Activated CD4-positive, alpha-beta T cell treated with anti-CD3 and anti-CD28 coated beads for 48 hours (primary cell): ENCODE measurements around the gene MAML2.

Experiments used
- DNase-seq: peaks from one replicate; pipeline ENCODE4 v3.0.0-alpha.2; 2020

The MAML2 gene

DNA sequence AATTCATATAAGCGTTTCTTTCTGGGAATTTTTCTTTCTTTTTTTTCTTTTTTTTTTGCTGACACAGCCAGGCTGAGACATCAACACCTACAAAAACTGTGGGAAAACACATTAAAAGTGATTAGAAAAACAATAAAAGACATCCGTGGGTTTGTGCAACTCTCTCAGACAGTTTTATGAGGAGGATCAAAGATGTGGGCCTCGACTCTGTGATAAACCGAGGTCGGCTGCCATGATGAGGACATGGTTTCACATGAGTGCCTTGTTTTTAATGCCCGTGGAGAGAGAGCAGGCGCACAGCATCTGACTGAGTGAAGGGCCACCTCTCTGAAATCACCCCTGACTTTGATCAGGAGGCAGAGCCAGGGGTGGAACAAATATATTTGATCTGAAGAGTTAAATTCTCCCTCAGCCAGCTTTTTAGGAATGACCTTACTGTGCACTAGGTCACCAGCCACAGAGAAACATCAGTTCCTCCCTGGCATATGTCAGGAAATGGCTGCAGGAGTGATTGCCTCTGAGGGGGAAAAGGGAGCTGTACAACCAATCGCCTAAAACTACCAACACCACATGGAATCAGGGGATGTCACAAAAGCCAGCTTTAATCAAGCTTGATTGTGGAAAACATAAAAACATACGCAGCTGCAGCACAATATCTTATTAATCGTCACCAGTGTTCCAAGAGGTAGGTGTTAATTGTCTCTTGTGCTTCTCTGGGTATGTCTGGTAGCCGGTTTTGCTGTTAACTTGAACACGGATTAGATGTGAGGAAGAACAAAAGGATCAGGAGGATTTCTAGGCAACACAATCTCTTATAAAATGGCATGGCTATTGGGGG lies 164.7 kb downstream of the MAML2 start:
- no peak for DNase-seq

DNA sequence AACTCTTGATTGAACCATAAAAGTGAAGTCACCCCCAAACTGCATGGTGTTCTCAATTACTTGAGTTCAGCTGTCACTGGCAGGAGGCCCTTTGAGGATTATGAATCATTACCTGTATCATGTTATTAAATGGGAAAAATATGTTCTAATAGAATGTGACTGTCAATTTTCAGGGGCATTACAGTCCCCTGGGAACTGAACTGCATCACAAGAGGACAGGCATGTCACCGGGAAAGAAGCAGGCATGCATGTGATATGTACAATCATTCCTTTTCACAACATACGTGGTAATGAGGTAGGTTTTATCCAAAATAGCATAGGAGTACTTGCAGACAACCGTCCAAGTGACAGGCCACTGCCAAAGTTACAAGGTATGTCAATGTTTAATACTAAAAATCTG lies 165.8 kb downstream of the MAML2 start:
- no peak for DNase-seq

DNA sequence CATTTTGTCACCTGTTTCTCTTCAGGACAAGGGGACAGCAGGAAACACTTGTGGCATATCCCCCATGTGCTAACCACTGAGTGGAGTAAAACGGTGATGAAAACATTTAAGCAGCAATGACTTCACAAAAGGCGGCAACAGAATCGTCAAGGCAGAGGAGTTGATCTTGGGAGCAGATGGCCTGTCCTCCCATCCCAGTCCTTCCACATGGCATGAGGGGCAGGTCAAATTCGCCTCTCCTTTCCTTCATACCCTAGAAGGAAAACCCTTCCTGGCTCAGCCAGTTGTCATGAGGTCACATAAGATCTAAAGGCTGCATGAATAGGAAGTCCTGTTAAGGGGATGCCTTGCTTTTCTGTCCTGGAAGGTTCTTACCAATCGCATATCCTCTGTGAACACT lies 169.1 kb downstream of the MAML2 start:
- DNase-seq = no peak

DNA sequence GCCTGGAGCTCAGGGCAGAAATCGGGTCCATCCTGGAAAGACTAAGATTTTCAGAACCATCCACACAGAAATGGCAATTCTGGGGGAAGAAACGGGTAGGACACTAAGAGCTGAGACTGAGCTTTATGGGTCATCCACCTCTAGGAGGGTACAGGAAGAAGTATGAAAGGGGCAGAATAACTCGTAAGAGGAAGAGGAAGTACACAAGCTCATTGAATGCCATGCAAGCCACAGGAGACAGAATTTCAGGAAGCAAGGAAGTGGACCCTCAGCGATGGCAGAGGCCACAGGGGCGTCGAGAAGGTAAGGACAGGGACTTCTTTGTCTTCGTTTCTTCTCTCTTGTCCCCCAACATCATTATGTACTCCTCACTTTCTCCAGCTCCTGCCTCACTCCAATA lies 169.6 kb downstream of the MAML2 start:
- DNase-seq = no peak

DNA sequence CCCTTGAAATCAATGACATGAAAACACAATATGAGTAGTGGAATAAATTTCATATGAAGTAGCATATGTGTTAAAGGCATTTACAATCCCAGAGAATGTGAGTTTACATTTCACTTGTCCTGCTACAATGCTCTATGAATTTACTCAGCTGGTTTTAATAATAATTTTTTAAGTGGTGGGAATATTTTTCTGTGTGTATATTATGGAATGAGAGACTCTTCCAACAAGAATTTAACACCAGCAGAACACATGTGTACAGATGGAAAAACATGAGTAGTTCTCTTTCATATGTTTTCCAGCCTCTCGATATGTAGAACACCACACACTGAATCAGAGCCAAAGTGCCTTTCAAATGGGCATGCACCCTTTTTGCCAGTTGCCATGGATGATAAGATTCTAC lies 170.4 kb downstream of the MAML2 start:
- DNase-seq = no peak

DNA sequence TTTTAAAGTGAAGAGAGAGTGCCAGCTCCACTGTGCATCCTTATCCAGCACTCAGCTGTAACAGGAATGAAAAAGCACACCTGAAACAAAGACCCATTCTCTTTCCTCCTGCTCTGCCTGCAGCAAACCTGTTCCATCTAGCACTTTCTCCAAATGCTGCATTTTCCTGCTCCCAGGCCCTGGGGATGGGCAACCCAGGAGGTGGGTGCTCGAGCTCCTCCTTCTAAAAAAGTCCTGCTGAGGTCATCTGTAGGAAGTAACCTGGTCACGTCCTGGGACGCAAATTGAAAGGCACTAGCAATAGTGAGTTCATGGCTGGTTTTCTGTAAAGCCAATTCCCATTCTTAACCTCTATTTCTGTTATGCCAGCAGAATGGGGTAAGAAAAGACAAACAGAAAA lies 173.7 kb downstream of the MAML2 start:
- DNase-seq = no peak

DNA sequence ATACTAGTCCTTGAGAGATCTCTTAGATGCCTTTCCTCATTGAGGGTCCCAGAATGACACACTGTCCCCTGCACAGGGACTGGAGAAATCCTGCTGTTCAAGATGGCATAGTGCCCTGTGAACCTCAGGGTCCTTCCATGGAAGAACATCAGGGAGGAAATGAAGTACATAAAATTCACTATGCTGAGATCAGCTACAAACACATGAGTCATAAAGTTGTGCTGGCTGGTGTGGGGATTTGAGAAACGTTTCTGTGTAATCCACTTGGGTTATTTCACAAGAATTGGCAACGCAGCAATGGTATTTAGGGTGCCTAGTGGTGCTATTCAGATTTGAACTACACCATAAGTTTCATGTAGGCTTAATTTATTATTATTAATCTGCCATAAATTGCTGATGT lies 174.4 kb downstream of the MAML2 start:
- peak; percentile 35 for DNase-seq

DNA sequence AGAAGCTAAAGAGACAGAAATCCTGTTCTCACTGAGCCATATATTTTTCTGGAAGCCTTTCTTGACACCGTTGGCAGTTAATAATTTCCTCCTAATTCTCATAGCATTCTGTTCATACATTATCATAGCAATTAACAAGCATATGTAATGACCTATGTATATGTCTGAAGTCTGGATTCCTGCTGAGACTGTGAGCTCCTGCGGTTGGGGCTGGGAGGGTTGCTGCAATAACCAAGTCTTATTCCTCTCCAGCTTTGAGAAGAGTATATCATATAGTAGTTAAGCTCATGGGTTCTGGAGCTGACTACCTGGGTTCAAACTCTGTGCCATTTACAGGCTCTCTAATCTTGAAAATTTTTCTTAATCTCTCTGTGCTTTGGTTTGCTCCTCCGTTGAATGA lies 175.2 kb downstream of the MAML2 start:
- no peak for DNase-seq

DNA sequence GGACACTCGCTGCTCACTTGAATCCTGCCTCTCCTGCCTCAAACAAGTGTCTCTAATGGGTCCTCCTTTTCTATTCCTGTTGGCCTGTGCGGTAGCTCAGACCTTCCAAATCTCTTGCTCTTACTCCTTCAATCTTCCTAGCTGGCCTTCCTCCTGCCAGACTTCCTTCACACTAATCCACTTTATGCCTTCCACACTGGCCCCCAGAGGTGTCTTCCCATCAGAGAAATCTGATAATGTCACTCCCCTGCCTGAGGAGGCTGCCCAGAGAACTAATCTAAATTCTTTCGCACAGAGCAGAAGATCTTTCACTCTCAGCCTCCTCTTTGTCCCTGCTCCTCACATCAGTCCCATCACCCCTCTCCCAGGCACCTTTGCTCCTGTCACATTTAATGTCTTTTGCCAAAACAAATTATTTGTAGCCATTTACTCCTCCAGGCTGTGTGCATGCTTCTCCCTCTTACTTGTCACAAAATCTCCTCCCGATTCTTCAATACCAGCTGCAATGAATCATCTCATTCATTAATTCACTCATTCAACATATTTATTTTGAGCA lies 175.7 kb downstream of the MAML2 start:
- no peak for DNase-seq

DNA sequence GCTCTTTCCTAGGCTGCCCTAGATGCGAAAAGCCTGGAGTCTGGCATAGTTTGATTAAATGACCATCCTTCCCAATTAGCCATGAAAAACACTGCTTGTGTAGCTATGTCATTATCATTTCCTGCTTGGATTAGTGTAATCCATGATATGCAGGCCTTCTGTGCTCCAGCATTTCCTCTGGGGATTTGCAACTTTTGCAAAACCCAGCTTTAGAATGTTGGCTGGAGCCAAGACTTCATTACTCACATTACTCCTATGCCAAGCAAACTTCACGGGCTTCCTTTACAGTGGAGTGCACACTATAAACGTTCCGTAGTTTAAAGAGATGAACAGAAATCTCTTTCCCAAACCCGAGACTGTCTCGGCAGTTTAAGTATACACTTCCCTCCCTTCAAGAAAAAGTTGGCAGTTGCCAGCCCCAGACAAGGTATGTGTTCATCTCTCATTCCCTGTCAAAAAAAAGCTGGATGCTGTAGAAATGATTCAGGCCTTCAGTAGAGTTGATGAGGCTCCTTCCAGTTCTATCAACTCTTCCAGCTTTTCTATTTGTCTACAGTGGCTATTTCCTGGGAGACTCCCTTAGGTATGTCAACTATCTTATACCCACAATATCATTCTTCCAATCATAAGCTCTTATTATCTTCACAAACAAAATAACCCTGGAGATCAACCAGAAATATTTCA lies 180.0 kb downstream of the MAML2 start:
- no peak for DNase-seq

DNA sequence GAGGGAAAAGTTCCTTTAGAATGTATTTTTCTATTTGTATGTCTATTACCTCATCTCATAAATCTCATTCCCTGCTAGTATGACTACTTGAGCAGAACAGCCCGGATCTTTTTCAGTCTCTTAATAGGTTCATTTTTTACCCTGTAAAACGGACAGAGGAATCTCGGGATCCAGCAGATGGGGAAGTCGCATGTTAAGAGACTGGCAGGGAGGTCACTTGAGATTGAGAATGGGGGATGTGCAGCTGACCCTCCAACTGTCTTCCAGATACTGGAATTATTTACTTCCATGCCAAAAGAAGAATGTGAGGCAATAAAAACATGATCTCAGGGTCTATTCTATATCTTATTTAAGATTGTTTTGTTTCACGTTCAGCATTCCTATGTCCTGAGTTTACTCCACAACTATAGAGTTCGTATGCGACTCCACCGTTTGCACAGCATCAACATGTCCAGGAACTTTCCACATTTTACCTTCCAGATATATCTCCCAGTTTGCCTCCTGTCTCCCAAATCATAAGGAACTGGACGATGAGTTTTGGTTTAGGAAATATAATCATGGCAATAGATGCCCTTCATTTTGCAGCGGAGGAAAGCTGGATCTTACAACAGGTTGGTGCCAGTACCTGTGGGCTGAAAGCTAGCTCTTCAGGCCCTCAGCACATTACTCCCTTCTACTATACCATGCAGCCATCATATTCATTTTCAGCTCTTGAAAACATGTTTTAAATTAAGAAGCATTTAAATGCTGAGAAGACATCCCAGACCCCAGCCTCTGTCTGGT lies 181.5 kb downstream of the MAML2 start:
- DNase-seq = no peak

DNA sequence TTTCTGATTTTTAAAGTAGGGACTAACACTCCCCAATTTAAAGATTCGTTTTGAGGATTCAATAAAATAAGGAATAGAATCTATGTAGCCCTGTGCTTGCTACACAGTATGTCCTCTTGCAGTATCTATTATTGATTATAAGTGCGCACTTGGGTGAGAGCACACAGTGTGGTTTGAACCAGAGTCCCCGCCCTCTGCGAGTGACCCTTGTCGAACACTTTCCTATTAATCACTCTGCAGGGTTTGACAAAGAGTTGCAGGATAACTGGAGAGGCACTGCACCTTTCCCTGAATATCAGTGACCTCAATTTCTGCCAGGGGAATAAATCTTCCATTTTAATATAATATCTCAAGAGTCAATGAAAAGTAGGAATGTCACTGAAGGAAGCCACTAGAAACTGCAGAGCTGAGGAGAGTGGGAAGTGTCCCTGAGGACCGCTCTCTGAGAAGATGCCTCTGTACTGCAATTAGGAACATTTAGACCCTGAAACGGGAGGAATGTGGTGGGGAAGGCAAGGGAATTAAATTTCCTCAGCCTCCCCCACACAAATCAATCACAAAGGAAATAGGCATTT lies 182.2 kb downstream of the MAML2 start:
- no peak for DNase-seq

DNA sequence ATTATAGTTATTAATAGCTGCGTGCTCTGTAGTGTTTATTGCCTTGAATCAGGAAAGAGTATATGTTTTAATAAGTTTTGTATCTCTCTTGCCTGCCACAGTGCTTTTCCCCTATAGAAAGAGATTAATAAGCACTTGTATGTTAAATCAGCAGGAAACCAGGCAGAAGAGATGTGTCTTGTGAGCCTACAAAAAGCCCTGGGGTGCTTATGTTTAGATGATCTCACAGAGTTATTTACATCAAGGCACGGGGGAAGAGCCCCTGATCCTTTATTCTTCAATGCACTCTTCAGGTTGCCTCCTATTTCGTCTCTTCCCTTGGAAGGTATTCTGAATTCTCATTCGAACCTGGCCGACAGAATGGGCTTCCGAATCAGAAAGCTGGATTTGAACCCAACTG lies 183.0 kb downstream of the MAML2 start:
- no peak for DNase-seq

DNA sequence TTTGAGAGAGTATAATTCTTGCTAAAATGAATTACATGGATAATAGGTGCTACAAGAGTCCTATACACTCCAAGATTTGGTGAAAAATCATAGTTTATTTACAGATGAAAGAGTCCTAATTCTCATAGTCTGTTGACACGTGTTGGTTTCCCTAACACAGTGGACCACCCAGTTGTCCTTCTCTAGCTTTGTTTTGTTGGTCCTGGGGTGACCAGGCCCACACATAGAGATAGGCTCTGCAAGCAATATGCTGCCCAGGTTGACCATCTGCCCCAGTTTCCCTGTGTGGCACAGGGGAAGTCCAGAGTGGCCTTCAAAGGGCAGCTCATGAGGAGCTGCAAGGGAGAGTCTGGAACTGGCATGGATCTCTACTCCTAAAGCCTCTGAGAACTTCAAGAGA lies 184.9 kb downstream of the MAML2 start:
- DNase-seq = no peak

DNA sequence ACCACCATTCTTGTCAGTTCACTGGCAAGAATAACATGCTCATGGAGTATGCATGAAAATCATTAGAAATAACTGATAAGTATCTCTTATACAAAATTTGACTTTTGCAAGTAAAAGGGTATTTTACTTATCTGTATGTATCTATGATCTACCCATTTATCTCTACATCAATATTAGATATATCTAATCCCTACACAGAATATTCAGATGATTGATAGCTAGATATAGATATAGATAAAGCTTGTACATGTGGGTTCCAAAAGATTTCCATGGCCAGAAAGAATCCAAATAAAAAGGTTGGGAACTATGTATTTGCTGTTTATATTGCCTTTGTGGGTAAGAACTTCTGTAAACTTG lies 185.5 kb downstream of the MAML2 start:
- DNase-seq = no peak

DNA sequence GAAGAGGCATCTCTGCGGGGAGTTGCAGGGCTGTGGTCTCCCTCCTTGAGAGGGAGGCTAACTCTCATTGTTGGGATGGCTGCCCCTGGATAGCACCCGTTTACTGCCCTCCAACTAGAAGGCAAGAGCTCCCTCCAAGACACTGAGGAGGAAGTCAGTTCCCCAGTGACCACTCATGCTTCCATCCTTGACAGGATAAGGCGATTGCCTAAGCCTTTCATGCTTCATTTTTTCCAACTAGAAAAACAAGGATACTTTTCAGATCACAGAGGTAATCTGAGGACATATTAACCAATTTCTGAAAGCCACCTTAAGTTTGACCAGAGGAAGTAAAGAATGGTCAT lies 186.6 kb downstream of the MAML2 start:
- no peak for DNase-seq

DNA sequence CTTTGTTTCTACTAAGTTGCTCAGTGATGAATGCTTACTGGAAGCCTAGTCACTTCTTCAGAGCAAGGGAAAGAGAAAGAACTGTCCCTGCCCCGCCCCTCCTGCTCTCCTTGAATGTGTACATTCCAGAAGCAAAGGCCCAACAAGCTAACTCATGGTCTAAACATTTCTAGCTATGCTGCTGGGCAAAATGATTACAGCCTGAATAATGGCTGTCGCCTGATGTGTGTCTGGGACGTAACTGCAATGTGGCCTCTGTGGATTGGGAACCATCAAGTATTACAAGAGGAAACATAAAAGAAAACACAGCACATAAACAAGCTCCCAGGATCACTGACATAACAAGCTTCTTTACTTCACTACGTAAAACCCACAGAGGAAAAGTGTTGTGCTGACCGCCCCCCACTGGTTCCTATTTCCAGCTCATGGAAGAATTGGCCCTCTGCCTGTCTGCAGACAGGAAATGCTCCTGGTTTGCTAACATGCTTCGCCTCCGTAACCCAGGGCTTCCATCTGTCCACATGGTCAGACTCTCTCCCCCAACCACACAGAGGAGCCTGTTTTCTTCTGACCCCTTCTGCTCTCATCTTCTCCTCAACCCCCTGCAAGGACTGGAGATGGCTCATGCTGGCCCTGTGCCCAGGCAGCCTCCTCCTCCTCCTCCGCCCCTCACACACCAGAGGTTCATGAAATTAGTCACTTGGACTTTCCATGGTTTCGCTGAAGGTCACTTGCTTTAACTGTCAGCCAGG lies 187.2 kb downstream of the MAML2 start:
- DNase-seq = peak; percentile 86

DNA sequence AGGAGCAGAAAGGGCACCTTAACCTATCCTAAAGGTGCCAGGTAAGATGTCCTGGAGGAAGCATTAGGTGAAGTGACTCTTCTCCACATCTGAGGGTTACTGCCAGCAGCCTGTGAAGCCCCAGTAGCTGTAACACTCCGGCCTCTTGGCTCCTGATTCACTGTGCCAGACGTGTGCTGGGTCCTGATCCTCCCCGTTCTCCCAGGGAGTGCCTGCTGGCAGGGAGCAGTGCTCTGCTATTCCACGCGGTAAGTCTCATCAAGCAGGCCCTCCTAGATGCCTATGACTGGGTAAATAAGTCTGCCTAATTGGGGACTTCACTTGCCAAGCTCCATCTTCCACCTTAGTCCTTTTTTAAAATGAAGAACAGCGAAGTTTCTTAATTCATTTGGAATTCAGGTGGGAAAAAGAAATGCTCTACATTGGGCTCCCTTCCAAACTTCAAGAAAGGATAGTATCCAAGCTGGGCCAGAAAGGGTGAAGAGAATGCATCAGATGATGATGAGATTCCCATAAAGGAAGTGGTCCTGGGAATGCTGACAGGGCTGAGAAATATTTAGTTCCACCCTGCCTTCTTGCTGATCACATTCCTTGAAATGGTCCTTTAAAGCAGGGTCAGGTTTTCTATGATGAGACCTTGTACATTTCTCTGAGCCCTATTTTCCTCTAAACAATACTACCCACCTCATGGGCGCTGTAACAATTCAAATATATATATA lies 188.0 kb downstream of the MAML2 start:
- no peak for DNase-seq

DNA sequence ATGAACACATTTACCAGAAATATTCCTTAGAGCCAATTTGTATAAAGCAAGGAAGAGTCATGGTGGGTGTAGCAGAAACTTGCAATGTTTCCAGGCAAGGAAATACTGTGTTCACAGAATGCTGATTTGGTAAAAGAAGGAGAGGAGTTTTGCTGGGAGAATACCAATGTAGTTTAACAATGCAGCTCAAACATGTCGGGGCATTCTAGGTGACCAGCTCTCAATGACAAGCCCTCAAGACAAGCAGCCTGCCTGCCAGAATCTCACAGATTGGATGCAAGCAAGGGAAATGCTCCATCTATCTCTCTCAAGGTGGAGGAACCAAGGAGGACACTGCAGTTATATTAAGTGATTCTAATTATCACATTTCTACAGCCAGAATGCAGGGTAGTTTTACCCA lies 190.4 kb downstream of the MAML2 start:
- no peak for DNase-seq

DNA sequence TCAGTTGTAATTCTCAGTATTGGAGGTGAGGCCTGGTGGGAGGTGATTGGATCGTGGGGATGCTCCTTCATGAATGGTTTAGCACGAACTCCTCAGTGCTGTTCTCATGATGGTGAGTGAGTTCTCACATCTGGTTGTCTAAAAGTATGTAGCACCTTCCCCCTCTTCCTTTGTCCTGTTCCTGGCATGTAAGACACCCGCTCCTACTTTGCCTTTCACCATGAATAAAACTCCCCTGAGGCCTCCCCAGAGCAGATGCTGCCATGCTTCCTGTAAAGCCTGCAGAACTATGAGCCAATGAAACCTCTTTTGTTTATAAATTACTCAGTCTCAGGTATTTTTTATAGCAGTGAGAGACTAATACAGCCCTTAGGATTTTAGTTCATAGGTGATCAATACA lies 191.5 kb downstream of the MAML2 start:
- DNase-seq = no peak

DNA sequence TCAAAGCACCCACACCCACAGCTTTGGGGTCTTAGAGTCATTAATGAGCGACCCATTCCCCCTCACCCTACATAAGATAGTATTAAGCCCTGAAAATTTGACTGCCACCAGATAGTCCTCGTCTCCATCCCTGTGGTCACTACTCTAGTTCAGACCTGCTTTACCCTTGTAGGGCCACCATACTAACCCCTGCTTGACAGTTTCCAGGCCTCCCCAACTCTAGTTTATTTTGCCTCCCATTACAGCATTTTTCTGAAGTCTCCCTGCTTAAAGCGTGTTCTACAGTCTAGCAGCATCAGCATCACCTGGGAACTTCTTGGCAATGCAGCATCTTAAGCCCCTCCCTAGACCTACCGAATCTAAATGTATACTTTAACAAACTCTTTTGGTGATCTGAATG lies 192.4 kb downstream of the MAML2 start:
- no peak for DNase-seq
